HG03066 (cell line): Measurements from ENCODE around the gene TMEM151A.
"Not testable (repeated sequence)": the region's sequence is repeated elsewhere in the genome, so short reads cannot be mapped to it uniquely, and the experiment has no call there.

Experiments
- ATAC-seq: cut with Tn5 transposase; IDR thresholded peaks from one replicate; pipeline ENCODE4 v1.9.1; 2021; ENCODE audit warnings: low read depth; ENCODE audit not compliant: unreplicated experiment

TMEM151A gene

GRCh38 chr11:66320289-66320688 lies 28.6 kb downstream of the TMEM151A start:
- not testable (repeated sequence) for ATAC-seq

GRCh38 chr11:66320748-66321147 lies 29.1 kb downstream of the TMEM151A start:
- ATAC-seq = not testable (repeated sequence)

- no peak for ATAC-seq
Measured at GRCh38 chr11:66321606-66322005, 29.9 kb downstream of the TMEM151A start.

- no peak for ATAC-seq
Measured at GRCh38 chr11:66322732-66323427, 31.2 kb downstream of the TMEM151A start.

- no peak for ATAC-seq
Measured at GRCh38 chr11:66323684-66324083, 32.0 kb downstream of the TMEM151A start.

- ATAC-seq = no peak
Measured at GRCh38 chr11:66324664-66325063, 33.0 kb downstream of the TMEM151A start.

GRCh38 chr11:66325263-66325671 lies 33.6 kb downstream of the TMEM151A start:
- no peak for ATAC-seq

GRCh38 chr11:66326261-66327111 lies 34.8 kb downstream of the TMEM151A start:
- no peak for ATAC-seq

GRCh38 chr11:66327171-66328030 lies 35.7 kb downstream of the TMEM151A start:
- ATAC-seq = no peak

GRCh38 chr11:66328031-66328301 lies 36.3 kb downstream of the TMEM151A start:
- ATAC-seq = no peak

GRCh38 chr11:66328302-66329144 lies 36.8 kb downstream of the TMEM151A start:
- peak; percentile 56 for ATAC-seq

GRCh38 chr11:66329165-66329673 lies 37.5 kb downstream of the TMEM151A start:
- no peak for ATAC-seq

GRCh38 chr11:66330931-66331330 lies 39.2 kb downstream of the TMEM151A start:
- ATAC-seq = no peak

- ATAC-seq = no peak
Measured at GRCh38 chr11:66331542-66332370, 40.1 kb downstream of the TMEM151A start.

- no peak for ATAC-seq
Measured at GRCh38 chr11:66332371-66333219, 40.9 kb downstream of the TMEM151A start.

- no peak for ATAC-seq
Measured at GRCh38 chr11:66333220-66333877, 41.7 kb downstream of the TMEM151A start.

GRCh38 chr11:66333896-66334604 lies 42.4 kb downstream of the TMEM151A start:
- ATAC-seq = no peak
